Measurements from ENCODE around the gene KCNJ6.

DNA sequence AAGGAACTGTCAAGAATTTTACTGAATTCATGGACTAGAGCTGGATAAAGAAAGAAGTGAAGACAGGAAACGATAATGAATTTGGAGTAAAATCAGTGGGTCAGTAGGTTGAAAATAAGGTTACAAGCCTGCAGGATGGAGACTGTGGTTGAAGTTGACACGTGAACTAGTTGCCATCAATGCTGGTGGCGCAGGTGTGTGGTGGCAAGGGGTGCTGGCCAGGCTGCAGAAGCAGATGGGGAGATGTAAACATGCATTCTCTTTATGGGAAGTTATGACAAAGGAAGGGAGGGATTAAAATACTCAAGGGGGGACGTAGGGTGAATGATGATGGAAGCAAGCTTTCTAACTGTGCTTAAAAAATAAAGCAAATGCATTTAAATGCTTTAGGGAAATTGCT lies 263.1 kb downstream of the KCNJ6 start:
- TF ChIP-seq RFX5 (IDR thresholded peaks at IDR 0.05; ENCODE audit: borderline replicate concordance, low read depth, low read length) (no peak), TCF12 (IDR thresholded peaks at IDR 0.05; ENCODE audit: low read depth, low read length) (no peak), CTBP2 (IDR thresholded peaks at IDR 0.05; ENCODE audit: borderline replicate concordance, insufficient read depth, insufficient read length, low read length) (no peak), GABPA (IDR thresholded peaks at IDR 0.05; ENCODE audit: borderline replicate concordance, insufficient read depth, low read length) (no peak), SIN3A (conservative IDR thresholded peaks at IDR 0.05 in 1 of 2, IDR thresholded peaks at IDR 0.05 in 1 of 2; ENCODE audit: low read depth in 1 of 2, low read length in 2 of 2) (no peak), POLR2A (IDR thresholded peaks at IDR 0.05; ENCODE audit: control extremely low read depth in 1 of 2, low read depth in 2 of 2, low read length in 2 of 2) (no peak), USF2 (IDR thresholded peaks at IDR 0.05; ENCODE audit: low read length) (no peak), ATF2 (IDR thresholded peaks at IDR 0.05; ENCODE audit: low read length) (no peak), NANOG (IDR thresholded peaks at IDR 0.05; ENCODE audit: insufficient read depth, low read depth, low read length, poor library complexity, severe bottlenecking) (no peak)
- TF ChIP-seq, protein P1, sequence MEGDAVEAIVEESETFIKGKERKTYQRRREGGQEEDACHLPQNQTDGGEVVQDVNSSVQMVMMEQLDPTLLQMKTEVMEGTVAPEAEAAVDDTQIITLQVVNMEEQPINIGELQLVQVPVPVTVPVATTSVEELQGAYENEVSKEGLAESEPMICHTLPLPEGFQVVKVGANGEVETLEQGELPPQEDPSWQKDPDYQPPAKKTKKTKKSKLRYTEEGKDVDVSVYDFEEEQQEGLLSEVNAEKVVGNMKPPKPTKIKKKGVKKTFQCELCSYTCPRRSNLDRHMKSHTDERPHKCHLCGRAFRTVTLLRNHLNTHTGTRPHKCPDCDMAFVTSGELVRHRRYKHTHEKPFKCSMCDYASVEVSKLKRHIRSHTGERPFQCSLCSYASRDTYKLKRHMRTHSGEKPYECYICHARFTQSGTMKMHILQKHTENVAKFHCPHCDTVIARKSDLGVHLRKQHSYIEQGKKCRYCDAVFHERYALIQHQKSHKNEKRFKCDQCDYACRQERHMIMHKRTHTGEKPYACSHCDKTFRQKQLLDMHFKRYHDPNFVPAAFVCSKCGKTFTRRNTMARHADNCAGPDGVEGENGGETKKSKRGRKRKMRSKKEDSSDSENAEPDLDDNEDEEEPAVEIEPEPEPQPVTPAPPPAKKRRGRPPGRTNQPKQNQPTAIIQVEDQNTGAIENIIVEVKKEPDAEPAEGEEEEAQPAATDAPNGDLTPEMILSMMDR (IDR thresholded peaks at IDR 0.05; ENCODE audit: control extremely low read depth in 1 of 3, insufficient read depth in 1 of 3, low read depth in 1 of 3, low read length in 3 of 3), result no peak
